HepG2 (cell line): ENCODE results near the gene TECTB. TPM values are rescaled to one million over a fixed set of nuclear protein-coding genes. Genes with fewer than 3 reads are reported as not detected.

Experiments
- ATAC-seq: fragments of 200-7000 bp; cut with Tn5 transposase; 3 replicates; pipeline ENCODE4 v1.9.1; 2020; ENCODE audit warnings: mild to moderate bottlenecking, moderate library complexity
- BruUV-seq: library from RNA; stranded (reverse); fragments of 400-500 nt; replicated peaks from 2 replicates; lab custom pipeline; 2021; lab: Mats Ljungman, UMichigan
- CTCF ChIA-PET: fragments of 300-600 bp; formaldehyde crosslinking; extraction: SDS; loops from one replicate; lab custom pipeline; 2021; ENCODE audit warnings: low total read pairs, inconsistent platforms, low intra/inter-chr PET ratio; lab: Yijun Ruan, JAX
- POLR2A ChIA-PET: fragments of 350-600 bp; sonication (Branson Sonifier 250); formaldehyde crosslinking; loops from one replicate; lab custom pipeline; 2020; ENCODE audit warnings: antibody characterized with exemption, inconsistent platforms; lab: Yijun Ruan, JAX
- DNase-seq: peaks from one replicate; pipeline ENCODE4 v3.0.0-alpha.2; 2015; ENCODE audit warnings: low spot score
- FAIRE-seq: peaks from 3 replicates; lab custom pipeline; 2011; peaks lifted over from hg19 to GRCh38; lab: Jason Lieb, UNC
- H2AFZ ChIP-seq: one replicate; pipeline ENCODE4 v1.6.1; 2011; ENCODE audit warnings: low read length, inconsistent platforms
- H3K27ac ChIP-seq: fragments of 300-600 bp; 3 replicates; pipeline ENCODE4 v1.8.0; 2011; ENCODE audit warnings: mixed run types, mild to moderate bottlenecking, mixed read lengths, low read length, inconsistent platforms; ENCODE audit not compliant: insufficient read depth; ENCODE audit errors: extremely low read length
- H3K27me3 ChIP-seq, 2 experiments: fragments of 200-600 bp in 1 of 2; 2 replicates in 1 of 2; 3 replicates in 1 of 2; pipeline versions ENCODE4 v1.6.0 to v1.8.0; 2011; ENCODE audit warnings: low read length in 2 of 2, mild to moderate bottlenecking in 2 of 2, moderate library complexity in 2 of 2, inconsistent platforms in 1 of 2; ENCODE audit not compliant: insufficient read depth in 2 of 2, control insufficient read depth in 1 of 2
- H3K36me3 ChIP-seq, 2 experiments: fragments of 200-600 bp in 1 of 2; replicated peaks in 1 of 2; 2 replicates in 1 of 2; 3 replicates in 1 of 2; pipeline versions ENCODE4 v1.5.1 to v1.8.0; 2011; ENCODE audit warnings: low read length in 2 of 2, inconsistent platforms in 1 of 2; ENCODE audit not compliant: insufficient read depth in 2 of 2, control insufficient read depth in 1 of 2
- H3K4me1 ChIP-seq: 2 replicates; pipeline ENCODE4 v1.5.1; 2012; ENCODE audit warnings: low read length, inconsistent platforms; ENCODE audit not compliant: insufficient read depth
- H3K4me2 ChIP-seq: 2 replicates; pipeline ENCODE4 v1.6.0; 2011; ENCODE audit warnings: low read depth, low read length, inconsistent platforms
- H3K4me3 ChIP-seq, 3 experiments: fragments of 200-600 bp in 1 of 3; sonication (generic), shearing (Covaris generic) in 1 of 3; replicated peaks in 1 of 3; 2 replicates each; pipeline ENCODE4 v1.5.1; 2011 to 2016; ENCODE audit warnings: low read length in 3 of 3, inconsistent platforms in 2 of 3, low read depth in 2 of 3, mild to moderate bottlenecking in 2 of 3, control low read depth in 1 of 3, mixed read lengths in 1 of 3; ENCODE audit not compliant: insufficient read depth in 1 of 3
- H3K79me2 ChIP-seq: one replicate; pipeline ENCODE4 v1.6.1; 2011; ENCODE audit warnings: low read length, inconsistent platforms; ENCODE audit not compliant: insufficient read depth
- H3K9ac ChIP-seq: 2 replicates; pipeline ENCODE4 v1.6.0; 2011; ENCODE audit warnings: mild to moderate bottlenecking, low read depth, low read length, inconsistent platforms; ENCODE audit not compliant: insufficient read depth
- H3K9me3 ChIP-seq: 2 replicates; pipeline ENCODE4 v1.5.1; 2012; ENCODE audit warnings: mild to moderate bottlenecking, low read length
- H4K20me1 ChIP-seq: 2 replicates; pipeline ENCODE4 v1.6.0; 2011; ENCODE audit warnings: inconsistent platforms, mild to moderate bottlenecking, low read length, moderate library complexity; ENCODE audit not compliant: insufficient read depth
- ATF6 ChIP-seq: sonication (generic); formaldehyde crosslinking; conservative IDR thresholded peaks from 2 replicates; pipeline ENCODE4 v1.4.0; 2020; ENCODE audit warnings: missing genetic modification reagents
- GZF1 ChIP-seq: sonication (generic); formaldehyde crosslinking; IDR thresholded peaks from 2 replicates; pipeline ENCODE4 v1.5.1; 2020; ENCODE audit warnings: mild to moderate bottlenecking, missing genetic modification reagents
- MED8 ChIP-seq: sonication (generic); formaldehyde crosslinking; IDR thresholded peaks from 2 replicates; pipeline ENCODE4 v1.8.1; 2023; ENCODE audit warnings: mild to moderate bottlenecking, missing genetic modification reagents; ENCODE audit not compliant: insufficient replicate concordance
- MZF1 ChIP-seq: sonication (generic); formaldehyde crosslinking; IDR thresholded peaks from 2 replicates; pipeline ENCODE4 v1.8.1; 2023; ENCODE audit warnings: mild to moderate bottlenecking, missing genetic modification reagents, borderline replicate concordance
- PCBP1 ChIP-seq: fragments of 200-400 bp; formaldehyde crosslinking; IDR thresholded peaks from 2 replicates; pipeline ENCODE4 v1.6.1; 2017; ENCODE audit warnings: mild to moderate bottlenecking, low read depth, low read length, borderline replicate concordance
- POGZ ChIP-seq: sonication (generic); formaldehyde crosslinking; IDR thresholded peaks from 2 replicates; pipeline ENCODE4 v1.4.0; 2020; ENCODE audit warnings: mild to moderate bottlenecking, missing genetic modification reagents
- TBX2 ChIP-seq: sonication (generic); formaldehyde crosslinking; IDR thresholded peaks from 2 replicates; pipeline ENCODE4 v1.5.0; 2020; ENCODE audit warnings: missing genetic modification reagents, mild to moderate bottlenecking, borderline replicate concordance
- ZBTB7A ChIP-seq: sonication (generic); formaldehyde crosslinking; IDR thresholded peaks from 2 replicates; pipeline ENCODE4 v1.8.0; 2022; ENCODE audit warnings: mild to moderate bottlenecking, missing genetic modification reagents
- ZNF24 ChIP-seq: fragments of 450-650 bp; IDR thresholded peaks from 2 replicates; pipeline ENCODE4 v1.6.1; 2017; ENCODE audit warnings: antibody characterized with exemption, mild to moderate bottlenecking
- ZNF33B ChIP-seq: sonication (generic); formaldehyde crosslinking; IDR thresholded peaks from 2 replicates; pipeline ENCODE4 v1.5.1; 2020; ENCODE audit warnings: mild to moderate bottlenecking, missing genetic modification reagents
- in situ Hi-C: cut with HindIII; loops from 2 replicates; pipeline ENCODE4 v1.10.0; 2017; ENCODE audit warnings: low pct_unique_long_range_greater_than_20kb; ENCODE audit not compliant: extremely low pct_ligation_motif_present
- intact Hi-C: fragments of 100-400 bp; cut with micrococcal nuclease; formaldehyde crosslinking; loops from one replicate; pipeline ENCODE4 v1.10.0; 2022; ENCODE audit not compliant: unreplicated experiment
- polyA plus RNA-seq, 8 experiments: library from polyadenylated mRNA; depleted of rRNA in 3 of 8; stranded (reverse) in 7 of 8; unstranded in 1 of 8; fragments of >200 nt; fragmentation: Illumina TruSeq in 4 of 8; extraction: Trizol in 4 of 8; gene quantifications; 2 replicates each; pipeline versions ENCODE4 v1.2.1 to v1.2.3, GENCODE V29; 2011 to 2016; ENCODE audit warnings: low read depth in 4 of 8, missing spikeins in 1 of 8, mixed read lengths in 1 of 8; ENCODE audit not compliant: insufficient read depth in 1 of 8
- total RNA-seq, 5 experiments: library from RNA; depleted of rRNA; stranded (reverse); fragments of >200 nt; fragmentation: Illumina TruSeq; extraction: Trizol; gene quantifications; 2 replicates each; pipeline ENCODE4 v1.2.3, GENCODE V29; 2016; ENCODE audit warnings: low read depth in 1 of 5

The TECTB gene
- total and polyA plus RNA-seq, 2 of the 13 experiments (the other 11 are each of a cell fraction or from before 2014, with no cell fraction given): 0.78 to 1.8 TPM

GRCh38 chr10:112269266-112269665 is 13.9 kb upstream of the TECTB start:
- Histone ChIP-seq H3K4me3 (no peak overlapping the region), H3K36me3 (no peaks in the 10 kb centered on the region), H4K20me1 (no peaks in the 10 kb centered on the region), H3K9ac (no peak overlapping the region), H3K79me2 (no peaks in the 10 kb centered on the region), H2AFZ (no peak overlapping the region), H3K9me3 (peaks cover 11% of the 10 kb centered on the region), H3K4me1 (peaks cover 47% of the 10 kb centered on the region), H3K27me3 (no peaks in the 10 kb centered on the region), H3K4me2 (no peak overlapping the region), H3K27ac (no peak overlapping the region)
- no peak for FAIRE-seq
- ChIA-PET CTCF (no interaction called here), POLR2A (interaction anchor here (0.9 kb wide), 1 partner anchor 44 kb away, joined by 3 read pairs; no protein-coding TSS in a partner anchor)
- BruUV-seq: no TSS peak
- no peak for ATAC-seq
- intact Hi-C loops: no loop called here
- in situ Hi-C loops: no loop called here
- no peak for DNase-seq
- TF ChIP-seq POGZ (CRISPR knock-in tag) (no peak), ZNF24 (no peak), MZF1 (CRISPR knock-in tag) (no peak), TBX2 (CRISPR knock-in tag) (no peak), ATF6 (CRISPR knock-in tag) (no peak), ZNF33B (no peak), ZBTB7A (no peak), GZF1 (no peak), MED8 (CRISPR knock-in tag) (no peak), PCBP1 (no peak)
